HG03039 (cell line): ENCODE data around the gene KCNG3.

Experiments used
- ATAC-seq: cut with Tn5 transposase; IDR thresholded peaks from one replicate; pipeline ENCODE4 v1.9.1; 2021; ENCODE audit warnings: mild to moderate bottlenecking, moderate library complexity; ENCODE audit not compliant: unreplicated experiment

Gene KCNG3, protein sequence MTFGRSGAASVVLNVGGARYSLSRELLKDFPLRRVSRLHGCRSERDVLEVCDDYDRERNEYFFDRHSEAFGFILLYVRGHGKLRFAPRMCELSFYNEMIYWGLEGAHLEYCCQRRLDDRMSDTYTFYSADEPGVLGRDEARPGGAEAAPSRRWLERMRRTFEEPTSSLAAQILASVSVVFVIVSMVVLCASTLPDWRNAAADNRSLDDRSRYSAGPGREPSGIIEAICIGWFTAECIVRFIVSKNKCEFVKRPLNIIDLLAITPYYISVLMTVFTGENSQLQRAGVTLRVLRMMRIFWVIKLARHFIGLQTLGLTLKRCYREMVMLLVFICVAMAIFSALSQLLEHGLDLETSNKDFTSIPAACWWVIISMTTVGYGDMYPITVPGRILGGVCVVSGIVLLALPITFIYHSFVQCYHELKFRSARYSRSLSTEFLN

DNA sequence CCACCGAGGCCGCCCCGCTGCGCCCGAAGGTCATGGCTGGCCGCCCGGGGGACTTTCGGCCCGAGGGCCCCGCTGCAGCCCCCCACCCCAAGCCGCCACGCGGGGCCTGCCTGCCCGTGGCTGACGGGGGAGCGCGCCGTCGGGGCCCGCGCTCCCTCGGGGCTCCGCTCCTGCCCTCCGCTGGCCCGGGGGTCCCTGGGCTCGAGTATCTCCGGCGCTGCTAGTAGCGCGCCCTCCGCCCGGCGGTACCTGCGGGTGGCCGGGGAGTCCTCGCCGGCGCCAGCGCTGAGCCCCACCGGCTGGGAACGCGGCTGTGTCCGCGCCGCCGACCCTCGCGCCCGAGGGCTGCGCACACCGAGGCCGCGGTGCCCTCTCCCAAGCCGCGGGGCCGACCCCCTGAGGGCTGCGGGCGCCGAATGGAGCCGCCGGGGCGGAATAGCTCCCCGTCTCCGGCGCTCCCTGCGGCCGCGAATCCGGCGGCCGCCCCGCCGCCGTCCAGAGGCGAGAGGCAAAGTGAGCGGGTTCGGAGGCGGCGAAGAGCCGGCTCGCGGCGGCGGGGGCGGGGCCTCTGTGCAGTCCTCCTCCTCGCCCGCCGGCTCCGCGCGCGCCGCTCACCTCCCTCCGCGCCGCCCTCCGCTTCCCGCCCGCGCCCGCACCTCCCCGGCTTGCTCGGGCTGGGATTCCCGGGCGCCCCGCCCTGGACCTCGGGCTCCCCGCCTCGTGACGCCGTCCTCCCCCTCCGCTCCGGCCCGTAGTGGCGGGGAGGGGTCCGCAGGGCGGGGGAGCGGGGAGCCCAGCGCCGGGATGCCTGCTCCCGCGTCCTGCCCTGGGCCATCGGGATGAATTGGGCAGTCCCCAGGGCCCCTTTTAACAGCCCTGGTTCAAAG, at the start of gene KCNG3:
Gene KCNG3 (minus strand): TSS at position 515 of the 887 bp plus-strand sequence. CDS start 481 bp downstream, at position 34.
- peak; percentile 30 for ATAC-seq

DNA sequence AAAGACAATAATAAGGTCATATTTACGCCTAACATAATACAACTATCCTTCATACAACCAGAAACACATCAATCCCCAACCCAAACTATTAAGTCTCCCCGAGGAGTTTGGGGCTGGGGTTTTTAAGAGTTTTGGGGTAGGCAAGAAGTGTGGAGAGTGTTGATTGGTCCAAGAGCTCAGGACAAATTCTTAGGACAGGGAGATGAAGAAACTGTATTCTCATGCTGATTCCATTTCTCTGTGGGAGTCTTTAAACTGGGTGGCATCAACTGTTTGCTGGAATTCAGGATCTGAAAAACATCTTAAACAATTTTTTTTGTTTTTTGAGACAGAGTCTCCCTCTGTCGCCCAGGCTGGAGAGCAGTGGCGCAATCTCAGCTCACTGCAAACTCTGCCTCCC, 49.1 kb upstream of the KCNG3 start:
- ATAC-seq = no peak

DNA sequence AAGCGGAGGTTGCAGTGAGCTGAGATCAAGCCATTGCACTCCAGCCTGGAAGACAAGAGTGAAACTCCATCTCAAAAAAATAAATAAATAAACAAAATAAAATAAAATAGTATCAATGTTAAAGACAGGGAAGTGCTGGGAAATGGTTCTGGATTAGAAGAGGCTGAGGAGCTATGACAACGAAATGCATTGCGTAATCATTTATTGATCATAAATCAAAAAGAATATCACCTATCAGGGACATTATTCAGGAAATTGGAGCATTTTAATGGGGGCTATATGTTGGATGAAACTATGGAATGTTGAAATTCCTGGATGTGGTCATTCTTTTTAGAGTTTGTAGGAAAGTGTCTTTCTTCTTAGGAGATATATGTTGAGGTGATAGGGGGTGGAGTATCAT, 43.7 kb upstream of the KCNG3 start:
- ATAC-seq = no peak

DNA sequence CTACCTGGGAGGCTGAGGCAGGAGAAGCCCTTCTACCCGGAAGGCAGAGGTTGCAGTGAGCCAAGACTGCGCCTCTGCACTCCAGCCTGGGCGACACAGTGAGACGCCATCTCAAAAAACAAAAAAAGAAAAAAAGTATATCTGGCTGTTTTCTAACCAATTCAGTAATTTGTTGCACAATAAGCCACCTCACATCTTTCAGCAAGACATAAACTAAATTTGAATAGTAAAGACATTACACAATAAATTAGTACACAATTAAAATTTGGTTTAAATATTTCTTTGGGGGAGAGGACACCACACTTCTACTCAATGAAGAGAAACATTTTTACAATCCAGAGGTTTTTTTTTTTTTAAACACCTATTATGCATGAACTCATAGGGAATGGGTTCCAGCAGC, 38.6 kb upstream of the KCNG3 start:
- no peak for ATAC-seq

DNA sequence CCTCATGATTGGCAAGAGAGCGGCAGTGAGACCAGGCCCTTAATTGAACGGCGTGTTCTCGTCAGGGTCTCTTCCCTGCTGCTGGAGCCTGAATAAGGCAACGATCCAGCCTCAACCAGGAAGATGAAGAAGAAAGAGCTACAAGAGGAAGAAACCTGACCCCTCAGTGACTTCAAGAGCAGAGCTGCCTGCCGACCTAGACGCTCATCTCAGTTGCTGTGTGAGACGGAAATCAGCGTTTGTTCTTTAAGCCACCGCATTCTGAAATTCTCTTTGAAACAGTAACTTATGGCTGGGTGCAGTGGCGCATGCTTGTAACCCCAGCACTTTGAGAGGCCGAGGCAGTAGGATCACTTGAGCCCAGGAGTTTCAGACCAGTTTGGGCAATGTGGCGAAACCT, 29.6 kb upstream of the KCNG3 start:
- ATAC-seq = no peak

DNA sequence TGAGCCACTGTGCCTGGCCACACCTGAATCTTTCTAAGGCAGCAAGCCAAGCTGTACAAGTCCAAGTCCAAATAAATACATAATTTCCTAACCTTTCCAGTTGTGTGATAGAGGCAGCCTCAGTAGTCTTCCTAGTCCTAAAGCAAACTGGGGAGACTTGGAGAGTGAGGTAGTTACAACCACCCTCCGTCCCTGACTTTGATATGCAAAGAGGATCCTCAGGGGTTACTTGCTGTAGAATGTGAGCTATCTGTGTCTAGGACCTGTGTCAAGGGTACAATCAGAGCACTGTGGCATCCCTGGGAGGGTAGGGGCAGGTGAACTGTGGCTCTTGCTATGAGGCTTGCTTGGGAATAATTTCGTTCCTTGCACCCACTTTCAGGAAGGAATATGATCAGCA, 28.3 kb upstream of the KCNG3 start:
- no peak for ATAC-seq

DNA sequence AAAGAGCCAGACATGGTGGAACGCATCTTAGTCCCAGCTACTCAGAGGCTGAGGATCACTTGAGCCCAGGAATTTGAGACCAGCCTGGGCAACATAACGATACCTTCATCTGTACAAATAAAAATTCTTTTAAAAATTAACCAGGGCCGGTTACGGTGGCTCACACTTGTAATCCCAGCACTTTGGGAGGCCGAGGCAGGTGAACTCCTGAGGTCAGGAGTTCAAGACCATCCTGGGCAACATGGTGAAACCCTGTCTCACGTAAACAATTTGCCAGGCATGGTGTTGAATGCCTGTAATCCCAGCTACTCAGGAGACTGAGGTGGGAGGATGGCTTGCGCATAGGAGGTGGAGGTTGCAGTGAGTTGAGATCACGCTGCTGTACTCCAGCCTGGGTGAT, 25.8 kb upstream of the KCNG3 start:
- ATAC-seq = no peak

DNA sequence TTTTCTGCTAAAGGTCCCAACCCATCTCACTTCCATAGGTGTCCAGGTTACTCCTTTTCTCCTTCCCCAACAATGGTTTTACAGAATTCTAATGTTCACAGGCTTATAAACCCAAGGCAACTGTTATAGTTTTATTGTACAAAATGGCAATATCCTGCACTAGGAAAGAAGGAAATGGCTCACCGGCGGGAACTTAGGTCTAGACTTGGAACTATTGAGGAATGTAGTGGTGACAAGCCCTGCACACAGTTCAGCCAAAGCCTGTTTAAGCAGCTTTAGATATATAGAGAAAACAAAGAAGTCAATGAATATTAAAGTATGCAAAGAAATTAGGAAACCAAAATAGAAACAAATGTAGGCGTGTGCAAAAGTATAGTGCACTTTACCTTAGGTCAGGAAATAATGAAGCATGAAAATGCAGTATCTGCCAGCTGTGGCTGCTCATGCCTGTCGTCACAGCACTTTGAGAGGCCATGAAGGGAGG, 22.7 kb upstream of the KCNG3 start:
- no peak for ATAC-seq

DNA sequence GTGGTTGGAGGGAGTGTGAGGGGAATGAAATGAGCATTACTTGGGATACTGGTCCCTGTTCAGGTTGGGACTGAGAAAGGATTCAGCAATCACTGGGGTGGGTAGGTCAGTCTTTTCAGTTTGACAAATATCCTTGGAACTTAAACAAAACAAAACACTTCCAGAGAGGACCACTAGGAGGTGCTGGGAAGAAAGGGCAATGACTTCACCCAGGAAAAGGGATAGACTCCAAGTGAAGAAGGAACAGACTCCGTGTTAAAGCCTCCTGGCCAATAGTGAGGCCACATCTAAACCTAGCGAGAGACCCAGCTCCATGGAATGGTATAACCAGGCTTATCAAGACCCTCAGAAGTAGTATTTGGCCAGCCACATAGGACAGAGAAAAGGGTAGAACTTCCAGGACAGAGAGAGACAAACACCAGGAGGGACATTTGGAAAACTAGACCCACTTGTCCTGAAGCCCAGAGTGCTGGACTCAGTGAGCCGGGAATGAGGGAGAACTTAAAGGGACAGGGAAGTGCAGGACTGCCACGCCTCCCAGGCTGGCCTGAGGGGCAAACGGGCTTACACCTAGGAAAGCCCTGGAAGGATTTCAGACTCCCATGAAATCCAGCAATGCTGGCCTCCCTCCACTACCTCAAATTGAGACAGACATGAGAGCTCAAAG, 19.6 kb upstream of the KCNG3 start:
- ATAC-seq = no peak

DNA sequence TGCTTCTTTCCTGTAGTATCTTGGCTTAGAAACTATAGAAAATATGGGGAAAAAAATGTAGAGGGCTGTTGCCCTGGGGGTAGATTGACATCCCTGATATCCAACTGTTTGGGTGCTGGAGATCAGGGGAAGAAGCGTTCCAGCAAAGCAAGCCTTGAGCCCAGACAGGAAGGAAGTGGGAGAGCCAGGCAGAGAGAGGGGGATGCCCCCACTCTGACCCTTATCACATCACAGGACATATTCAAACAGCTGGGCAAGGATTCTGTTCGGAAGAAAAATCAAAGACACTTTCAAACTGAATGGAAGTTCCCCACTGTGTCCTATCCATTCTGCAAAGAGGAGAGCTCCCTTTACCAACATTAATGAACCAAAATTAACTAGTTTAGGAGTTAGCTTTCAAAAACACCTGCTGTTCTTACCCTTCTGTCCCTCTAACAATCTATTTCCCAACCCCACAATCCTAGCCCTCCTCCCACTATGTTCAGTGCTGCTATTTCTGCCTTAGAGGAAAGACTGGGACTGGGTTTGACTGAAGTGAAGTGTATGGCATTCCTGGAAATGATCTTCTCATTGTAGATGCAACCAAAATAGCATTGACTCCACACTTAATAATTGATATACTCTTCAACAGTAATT, 16.9 kb upstream of the KCNG3 start:
- no peak for ATAC-seq

DNA sequence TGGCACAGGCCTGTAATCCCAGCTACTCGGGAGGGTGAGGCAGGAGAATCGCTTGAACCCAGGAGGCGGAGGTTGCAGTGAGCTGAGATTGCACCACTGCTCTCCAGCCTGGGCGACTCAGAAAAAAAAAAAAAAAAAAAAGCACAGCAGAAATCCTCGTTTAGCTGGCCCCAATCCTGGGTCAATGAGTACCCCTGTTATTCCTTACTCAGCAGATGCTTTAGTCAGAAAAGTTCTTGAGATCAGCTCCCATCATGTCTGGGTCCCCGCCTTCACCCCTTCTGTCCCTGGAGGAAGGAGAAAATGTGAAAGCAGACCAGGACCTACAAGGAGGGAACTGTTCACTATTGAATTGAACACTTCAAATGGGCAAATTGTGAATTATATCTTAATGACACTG, 16.4 kb upstream of the KCNG3 start:
- no peak for ATAC-seq

DNA sequence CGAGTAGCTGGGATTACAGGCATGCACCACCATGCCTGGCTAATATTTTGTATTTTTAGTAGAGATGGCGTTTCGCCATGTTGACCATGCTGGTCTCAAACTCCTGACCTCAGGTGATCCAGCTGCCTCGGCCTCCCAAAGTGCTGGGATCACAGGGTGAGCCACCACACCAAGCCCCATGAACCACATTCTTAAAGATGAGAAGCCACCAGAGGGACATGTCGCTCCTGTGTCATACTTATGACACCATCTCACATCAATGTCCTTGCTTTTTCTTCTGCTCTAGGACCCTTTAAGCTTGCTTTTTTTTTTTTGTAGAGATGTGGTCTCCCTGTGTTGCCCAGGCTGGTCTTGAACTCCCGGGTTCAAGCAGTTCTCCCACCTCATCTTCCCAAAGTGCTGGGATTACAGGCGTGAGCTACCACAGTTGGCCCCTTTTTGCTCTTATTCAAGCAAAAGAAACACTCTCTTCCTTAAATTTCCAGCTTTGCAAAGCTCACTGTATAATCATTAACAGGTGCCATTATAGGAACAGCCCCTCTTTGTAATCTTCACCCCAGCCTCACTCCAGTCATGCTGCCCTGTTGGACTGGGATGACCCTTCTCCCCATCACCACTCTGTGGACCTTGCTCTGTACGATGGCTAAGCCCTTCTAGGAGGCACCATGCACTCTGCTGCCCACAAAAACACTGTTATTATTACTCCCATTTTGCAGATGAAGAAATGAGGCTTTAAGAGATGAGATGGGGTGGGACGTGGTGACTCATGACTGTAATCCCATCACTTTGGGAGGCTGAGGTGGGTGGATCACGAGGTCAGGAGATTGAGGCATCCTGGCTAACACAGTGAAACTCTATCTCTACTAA, 10.8 kb upstream of the KCNG3 start:
- no peak for ATAC-seq

DNA sequence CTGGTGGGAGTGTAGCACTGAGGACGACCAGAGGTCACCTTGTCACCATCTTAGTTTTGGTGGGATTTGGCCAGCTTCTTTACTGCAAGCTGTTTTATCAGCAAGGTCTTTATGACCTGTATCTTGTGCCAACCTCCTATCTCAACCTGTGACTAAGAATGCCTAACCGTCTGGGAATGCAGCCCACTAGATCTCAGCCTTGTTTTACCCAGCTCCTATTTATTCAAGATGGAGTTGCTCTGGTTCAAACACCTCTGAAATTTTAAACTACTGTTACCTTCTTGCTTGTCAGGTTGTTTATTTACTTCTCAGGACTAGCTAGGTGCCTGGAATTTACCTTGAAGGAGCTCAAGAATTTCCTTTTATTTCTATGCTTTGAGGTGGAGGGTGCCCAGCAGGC, 9.5 kb upstream of the KCNG3 start:
- no peak for ATAC-seq

DNA sequence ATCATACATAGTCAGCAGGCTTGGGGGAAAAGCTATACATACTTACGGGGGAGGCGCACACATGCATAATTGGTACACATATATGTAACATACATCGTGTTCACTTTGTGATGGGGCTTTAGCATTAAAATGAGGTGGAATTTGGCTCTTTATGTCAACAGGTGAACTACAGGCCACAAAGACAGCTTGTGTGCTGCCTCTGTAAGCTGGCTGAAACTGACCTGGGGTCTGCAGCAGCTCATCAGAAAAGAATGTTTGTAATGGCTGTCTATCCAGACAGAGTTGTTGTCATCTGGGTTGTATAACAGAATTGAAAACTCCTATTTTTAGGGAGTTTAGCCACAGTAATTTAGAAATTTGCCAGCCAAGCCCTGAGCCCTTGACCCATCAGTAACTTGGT, 4.7 kb upstream of the KCNG3 start:
- no peak for ATAC-seq

DNA sequence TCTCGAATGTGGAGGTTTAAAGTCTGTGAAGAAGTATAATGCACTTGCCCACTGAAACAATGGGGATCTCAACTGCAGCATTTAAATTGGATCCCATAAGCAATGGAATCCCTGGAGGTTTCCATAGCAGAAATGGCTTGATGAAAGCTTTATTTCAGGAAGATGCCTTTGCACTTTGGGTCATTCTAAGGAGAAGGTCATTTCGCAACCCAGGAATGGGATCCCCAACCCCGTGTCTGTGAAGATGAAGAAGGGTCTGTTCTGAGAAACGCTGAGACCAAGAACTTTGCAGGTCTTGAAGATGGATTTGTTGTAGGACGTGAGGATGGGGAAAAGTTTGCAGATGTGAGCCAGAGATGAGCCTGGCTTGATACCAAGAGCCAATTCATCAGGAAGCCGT, 1.8 kb upstream of the KCNG3 start:
- ATAC-seq = no peak

DNA sequence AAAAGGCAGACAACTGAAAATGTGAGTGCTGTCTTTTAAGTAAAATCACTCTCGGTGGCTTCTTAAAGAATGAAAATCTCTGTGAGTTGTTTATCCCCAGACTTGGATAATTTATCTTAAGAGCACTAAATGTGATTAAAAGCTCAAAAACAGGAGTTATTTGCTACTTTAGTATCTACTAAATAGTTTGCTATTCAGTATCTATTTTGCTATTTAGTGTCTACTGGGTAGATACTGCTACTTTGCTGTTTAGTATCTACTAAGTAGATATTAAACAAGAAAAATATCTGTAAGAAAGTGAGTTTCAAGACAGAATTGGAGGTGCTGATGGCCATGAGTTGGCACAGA, 1.4 kb upstream of the KCNG3 start:
- ATAC-seq = no peak

DNA sequence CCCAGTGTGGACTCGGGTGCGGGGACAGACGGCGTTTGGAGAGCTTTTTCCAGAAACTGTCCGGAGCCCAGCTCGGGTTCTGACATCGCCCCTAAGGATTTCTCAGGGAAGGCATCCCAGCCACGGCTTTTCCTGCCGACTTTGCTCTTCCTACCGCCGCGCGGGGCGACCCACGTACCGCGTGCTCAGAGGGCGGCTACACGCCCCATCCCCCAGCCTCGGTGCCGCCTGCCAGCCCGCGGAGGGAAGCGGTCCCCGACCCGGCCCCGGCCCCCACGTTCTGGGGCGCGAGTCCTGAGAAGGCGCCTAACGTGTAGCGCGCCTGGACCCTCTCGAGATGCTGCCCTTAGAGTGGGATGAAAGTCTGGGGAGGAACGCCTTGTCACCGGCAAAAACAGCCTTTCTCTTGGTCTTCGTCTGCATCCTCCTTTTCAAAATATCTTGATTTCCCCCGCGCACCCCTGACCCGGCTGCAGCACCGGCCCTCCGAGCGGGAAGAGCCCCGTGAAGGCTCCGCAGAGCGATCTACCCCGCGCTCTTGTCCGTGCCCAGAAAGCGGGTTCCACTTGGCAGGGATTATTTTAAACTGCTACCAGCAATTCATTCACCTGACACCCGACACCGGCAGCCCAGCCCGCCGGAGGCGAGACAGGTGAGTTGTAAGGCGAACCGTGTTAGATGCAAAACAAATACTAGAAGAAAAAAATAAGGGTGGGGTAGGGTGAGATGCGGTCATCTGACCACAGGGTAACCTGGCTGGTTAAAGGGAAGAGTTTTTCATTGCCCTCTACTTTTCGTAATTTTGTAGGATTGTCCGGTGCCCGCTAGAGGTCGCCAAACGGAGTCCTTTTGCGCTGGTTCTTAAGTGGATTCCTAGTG, 812 bp upstream of the KCNG3 start:
- ATAC-seq = peak; percentile 51

DNA sequence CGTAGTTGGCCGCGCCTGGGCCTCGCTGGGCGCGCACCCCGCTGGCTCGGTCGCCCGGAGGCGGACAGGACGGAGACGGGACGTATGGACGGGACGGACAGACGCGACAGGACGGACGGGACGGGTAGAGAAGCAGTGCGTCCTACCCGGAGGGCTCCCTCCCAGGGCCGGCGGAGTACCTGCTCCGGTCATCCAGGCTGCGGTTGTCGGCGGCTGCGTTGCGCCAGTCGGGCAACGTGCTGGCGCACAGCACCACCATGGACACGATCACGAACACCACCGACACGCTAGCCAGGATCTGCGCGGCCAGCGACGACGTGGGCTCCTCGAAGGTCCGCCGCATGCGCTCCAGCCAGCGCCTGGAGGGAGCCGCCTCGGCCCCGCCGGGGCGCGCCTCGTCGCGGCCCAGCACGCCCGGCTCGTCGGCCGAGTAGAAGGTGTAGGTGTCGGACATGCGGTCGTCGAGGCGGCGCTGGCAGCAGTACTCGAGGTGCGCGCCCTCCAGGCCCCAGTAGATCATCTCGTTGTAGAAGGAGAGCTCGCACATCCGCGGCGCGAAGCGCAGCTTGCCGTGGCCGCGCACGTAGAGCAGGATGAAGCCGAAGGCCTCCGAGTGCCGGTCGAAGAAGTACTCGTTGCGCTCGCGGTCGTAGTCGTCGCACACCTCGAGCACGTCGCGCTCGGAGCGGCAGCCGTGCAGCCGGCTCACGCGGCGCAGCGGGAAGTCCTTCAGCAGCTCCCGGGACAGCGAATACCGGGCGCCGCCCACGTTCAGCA, 903 bp downstream of the KCNG3 start:
- no peak for ATAC-seq
